GM19467 (cell line): ENCODE data around the gene ARHGAP8.
"Not testable (repeated sequence)": the region's sequence is repeated elsewhere in the genome, so short reads cannot be mapped to it uniquely, and the experiment has no call there.

ENCODE experiments used
- ATAC-seq: cut with Tn5 transposase; IDR thresholded peaks from one replicate; pipeline ENCODE4 v1.9.1; 2021; ENCODE audit warnings: mild to moderate bottlenecking, moderate library complexity; ENCODE audit not compliant: unreplicated experiment

Gene ARHGAP8

GRCh38 chr22:44738347-44738715, 14.0 kb upstream of the ARHGAP8 start:
- no peak for ATAC-seq

DNA sequence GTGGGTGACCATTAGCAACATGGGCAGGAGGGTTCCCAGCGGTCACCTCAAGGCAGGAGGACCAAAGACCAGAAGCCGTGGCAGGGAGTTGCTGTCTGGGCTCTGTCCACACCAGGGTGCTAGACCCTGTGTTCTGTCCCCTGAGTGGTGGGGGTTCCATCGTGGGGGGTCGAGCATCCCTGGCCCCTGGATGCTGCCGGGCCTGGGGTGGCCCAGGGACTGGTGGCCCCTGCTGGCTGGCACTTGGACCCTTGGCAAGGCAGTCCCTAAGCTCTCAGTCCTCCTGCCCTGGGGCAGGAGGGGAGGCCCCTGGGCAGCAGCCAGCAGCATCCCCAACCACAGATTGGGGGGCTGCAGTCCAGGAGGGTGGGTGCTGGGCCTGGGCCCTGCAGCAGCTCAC, 13.4 kb upstream of the ARHGAP8 start:
- ATAC-seq = no peak

GRCh38 chr22:44739666-44740065, 12.7 kb upstream of the ARHGAP8 start:
- not testable (repeated sequence) for ATAC-seq

- ATAC-seq = no peak
Observed at GRCh38 chr22:44740307-44740706, 12.1 kb upstream of the ARHGAP8 start.

DNA sequence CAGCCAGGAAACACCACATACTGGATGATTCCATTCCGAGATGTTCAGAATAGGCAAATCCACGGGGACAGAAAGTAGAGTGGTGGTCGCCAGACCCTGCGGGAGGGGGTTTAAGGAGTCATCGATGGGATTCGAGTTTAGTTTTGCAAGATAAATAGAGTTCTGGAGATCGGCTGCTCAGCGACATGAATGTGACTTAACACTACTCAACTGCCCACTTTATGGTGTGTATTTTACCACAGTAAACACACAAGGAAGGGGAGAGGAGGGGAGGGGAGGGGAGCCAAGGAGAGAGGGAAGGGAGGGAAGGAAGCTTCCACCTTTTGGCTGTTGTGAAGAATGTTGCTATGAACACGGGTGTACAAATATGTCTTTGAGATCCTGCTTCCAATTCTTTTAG, 10.4 kb upstream of the ARHGAP8 start:
- no peak for ATAC-seq

DNA sequence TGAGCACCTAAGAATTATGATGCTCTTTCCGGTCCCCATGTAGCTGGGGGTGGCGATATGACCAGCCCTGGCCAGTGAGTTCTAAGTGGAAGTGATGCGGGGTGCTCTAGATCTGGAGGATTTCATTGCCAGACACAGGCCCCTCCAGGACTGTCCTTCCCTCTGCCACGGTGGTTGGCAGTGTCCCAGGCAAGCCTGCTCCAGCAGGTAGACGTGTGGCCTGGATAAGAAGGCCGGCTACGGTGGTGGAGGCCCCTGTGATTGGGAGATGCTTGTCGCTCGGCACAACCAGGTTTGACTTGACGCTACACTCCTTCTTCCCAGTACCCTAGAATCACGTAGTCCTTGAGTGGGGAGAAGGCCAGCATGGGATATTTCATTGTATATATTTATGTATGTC, 9.1 kb upstream of the ARHGAP8 start:
- ATAC-seq = no peak

DNA sequence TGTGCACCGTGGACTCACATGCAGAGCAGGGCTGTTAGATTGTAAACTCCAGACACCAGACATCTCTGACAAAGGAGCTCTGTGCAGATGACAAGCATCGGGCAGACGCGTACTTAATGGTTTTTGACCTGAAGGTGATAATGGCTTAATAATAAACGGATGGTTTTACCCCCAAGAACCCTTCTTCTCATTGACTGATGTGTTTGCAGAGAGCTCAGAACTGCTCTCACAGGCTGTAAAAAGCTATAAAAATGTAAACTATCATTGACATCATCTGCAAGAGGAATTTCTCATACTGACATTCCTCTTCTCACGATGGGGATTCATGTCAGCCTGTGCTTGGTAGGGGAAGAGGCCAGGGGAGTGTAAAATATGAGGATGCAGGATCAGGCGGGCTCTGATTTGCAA, 8.6 kb upstream of the ARHGAP8 start:
- no peak for ATAC-seq

DNA sequence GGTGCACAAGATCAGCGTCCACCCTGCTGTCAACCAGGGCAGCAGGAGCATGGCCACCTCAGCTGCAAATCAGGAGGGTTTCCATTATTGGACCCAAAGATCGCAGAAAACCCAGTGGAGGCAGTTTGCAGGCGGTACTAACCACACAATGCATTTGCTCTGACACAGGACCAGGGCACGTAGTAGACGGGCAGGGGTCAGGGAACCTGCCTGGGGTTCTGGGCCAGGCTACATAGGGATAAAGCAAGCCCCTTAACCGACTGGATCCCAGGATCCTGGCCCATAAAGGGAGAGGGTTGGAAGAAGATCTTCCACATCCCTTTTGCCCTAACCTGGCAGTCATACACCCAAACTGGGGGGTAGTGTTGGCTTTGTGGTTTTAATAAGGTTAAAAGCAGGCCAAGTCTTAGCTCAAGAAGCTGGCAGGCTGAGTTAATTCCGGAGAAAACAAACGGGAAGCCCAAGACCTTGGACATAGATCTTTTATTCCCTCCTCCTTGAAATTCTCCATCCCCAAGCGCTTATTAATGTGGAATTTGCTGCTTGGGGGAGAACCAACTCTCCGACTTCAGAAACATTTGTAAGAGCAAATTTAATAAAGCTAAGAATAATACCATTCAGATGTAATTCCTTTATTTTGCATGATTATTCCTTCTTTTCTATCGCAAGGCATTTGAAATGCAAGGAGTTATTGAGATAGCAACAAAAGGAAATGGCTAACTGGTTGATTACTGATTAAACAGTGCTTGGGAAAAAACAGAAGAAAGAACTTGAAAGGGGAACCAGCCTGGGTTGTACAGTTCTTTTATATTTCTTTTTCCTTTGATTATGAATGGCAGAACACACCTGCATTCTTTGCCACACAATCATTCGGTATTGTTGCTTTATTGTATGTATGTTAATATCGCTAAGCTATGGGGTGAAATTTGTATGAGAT, 6.3 kb upstream of the ARHGAP8 start:
- no peak for ATAC-seq

GRCh38 chr22:44747784-44748127, 4.6 kb upstream of the ARHGAP8 start:
- not testable (repeated sequence) for ATAC-seq

GRCh38 chr22:44748524-44748923, 3.9 kb upstream of the ARHGAP8 start:
- no peak for ATAC-seq

DNA sequence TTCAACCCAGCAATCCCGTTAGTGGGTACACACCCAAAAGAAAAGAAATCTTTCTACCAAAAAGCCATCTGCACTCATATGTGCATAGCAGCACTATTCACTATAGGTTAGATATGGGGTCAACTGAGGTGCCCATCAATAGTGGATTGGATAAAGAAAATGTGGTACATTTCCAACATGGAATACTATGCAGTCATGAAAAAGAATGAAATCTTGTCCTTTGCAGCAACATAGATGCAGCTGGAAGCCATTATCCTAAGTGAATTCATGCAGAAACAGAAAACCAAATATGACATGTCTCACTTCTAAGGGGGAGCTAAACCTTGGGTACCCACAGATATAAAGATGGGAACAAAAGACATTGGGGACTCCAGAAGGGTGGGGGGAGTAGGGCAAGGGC, 1.9 kb upstream of the ARHGAP8 start:
- ATAC-seq = no peak

DNA sequence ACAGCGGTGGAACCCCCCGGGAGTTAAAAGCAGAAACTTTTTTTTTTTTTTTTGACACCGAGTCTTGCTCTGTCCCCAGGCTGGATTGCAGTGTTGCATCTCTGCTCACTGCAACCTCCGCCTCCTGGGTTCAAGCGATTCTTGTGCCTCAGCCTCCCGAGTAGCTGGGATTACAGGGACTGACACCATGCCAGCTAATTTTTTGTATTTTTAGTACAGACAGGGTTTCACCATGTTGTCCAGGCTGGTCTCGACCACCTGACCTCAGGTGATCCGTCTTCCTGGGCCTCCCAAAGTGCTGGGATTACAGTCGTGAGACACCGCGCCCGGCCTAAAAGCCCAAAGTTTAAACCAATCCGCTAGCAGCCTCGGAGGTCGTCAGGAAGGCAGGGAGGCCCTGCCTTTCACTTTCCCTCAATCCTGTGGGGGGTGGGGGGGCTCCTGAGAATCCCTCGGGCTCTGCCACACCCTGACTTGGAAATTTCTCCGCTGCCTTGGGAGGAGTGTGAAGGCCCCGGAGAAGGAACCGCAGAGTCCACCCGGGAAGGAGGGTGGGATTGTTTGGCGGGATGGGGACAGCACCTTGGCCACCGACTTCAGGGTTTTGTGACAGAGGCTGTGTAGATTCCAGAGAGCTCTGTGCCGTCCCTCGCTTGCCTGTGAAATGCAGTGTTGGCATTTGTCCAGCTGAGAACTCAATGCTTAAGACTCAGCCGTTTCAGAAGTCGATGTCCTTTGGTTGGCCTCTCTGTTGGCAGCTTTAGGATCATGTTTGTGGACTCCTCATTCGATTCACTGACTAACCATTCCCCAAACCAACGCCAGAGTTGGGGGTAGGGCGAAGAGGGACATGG, 1.0 kb downstream of the ARHGAP8 start:
- no peak for ATAC-seq

GRCh38 chr22:44754998-44755397, 2.6 kb downstream of the ARHGAP8 start:
- ATAC-seq = no peak

DNA sequence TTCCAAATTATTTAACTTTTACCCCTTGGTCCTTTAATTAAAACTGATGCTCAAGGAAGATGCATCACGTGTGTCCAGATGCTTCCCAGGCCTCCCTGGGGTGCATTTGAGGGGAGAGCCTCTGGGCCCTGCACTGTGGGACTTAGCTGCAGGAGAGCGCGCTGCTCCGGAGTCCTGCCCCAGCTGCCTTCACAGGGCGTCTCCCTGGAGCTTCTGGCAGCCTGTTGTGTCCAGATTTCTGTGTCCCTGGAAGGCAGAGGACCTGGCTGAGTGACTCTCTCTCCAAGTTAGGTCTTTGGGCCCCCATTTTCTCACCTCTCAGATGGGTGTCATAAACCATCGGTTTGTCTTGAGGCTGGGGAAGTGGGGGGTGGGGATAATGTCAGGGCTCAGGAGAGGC, 3.0 kb downstream of the ARHGAP8 start:
- no peak for ATAC-seq

DNA sequence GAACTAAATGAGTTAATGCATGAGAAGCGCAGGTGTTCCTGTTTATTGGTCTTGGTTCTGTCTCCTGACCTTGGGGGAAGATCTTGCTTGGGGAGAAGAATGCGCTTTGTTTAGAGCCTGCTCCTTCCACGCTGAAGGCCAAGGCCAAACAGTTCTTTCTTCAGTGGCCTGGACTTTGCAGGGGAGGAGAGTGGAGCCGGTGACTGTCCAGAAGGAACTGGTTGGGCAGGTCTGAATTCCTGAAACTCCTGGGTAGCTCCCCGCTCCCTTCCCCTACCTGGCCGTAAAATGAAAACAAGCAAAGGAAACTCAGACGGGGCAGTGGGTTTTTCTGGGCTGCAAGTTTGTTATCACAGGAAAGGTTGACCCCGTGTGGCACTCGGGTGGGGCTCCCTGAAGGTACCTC, 3.6 kb downstream of the ARHGAP8 start:
- ATAC-seq = no peak

DNA sequence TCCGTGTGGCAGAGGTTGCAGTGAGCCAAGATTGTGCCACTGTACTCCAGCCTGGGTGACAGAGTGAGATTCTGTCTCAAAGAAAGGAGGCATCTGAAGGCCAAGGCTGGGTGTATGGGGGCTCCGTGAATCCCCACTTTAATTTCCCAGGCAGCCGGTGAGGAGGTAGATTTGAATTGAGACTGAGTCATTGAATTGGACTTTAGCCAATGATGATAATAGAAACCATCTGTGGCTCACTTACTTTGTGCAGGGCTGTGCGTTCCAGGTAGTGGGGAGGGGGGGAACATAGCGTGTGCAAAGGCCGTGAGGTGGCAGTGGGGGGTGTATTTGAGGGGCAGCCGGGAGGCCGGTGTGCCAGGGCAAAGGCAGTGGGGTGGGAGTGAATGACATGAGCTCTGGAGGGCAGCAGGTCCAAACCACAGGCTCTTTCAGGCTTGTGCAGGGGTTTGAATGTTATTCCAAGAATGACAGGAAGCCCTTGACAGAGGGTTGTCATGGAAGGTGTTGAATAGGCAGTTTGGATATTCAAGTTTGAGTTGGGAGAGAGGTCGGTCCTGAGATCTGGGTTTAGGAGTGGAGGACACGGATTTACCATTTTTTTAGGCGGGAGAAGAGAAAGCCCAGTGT, 6.1 kb downstream of the ARHGAP8 start:
- no peak for ATAC-seq

GRCh38 chr22:44759001-44759400, 6.6 kb downstream of the ARHGAP8 start:
- ATAC-seq = no peak

- no peak for ATAC-seq
Observed at GRCh38 chr22:44759430-44760310, 7.3 kb downstream of the ARHGAP8 start.

DNA sequence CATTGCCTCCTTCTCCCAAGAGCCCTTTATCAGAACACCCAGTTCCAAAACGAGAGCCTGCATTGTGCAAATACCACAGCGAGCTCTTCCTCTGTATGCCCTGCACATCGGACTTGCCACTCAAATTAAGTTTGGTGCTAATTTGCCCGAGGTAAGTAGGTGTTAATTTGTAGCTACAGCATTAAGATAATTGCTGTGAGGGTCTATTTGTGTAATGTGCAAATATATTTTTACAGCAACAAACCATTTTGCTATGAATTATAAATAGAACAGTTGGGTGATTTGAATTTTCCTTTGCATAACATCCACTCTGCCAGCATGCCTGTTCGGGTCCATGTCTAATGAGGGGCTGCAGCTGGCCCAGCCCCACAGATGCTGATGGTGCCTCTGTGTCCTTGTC, 8.1 kb downstream of the ARHGAP8 start:
- ATAC-seq = no peak

- ATAC-seq = no peak
Observed at GRCh38 chr22:44761025-44761424, 8.7 kb downstream of the ARHGAP8 start.

DNA sequence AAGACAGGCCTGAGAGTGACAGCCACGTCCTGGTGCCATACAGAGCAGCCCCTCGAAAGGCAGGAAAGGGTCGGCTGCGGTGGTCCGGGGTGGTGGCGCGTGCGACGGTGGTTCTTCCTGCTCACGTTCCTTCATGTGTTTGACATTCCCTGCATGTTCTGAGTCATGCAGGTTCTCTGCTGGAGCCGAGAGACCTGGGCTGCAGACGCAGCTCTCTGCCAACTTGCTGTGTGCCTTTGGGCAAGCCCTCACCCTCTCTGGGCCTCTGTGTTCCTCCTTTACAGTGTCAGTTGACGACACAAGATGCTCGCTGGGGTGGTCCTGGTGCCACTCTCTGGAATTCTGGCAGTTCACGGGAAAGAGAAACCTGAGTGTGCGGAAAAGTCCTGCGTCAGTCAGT, 12.0 kb downstream of the ARHGAP8 start:
- ATAC-seq = no peak
